PC-3 (cell line): ENCODE results near the gene RAB29. TPM values are rescaled to one million over a fixed set of nuclear protein-coding genes. Genes with fewer than 3 reads are reported as not detected.

Source experiments
- ATAC-seq: fragments of 200-7000 bp; cut with Tn5 transposase; 2 replicates; pipeline ENCODE4 v1.9.1; 2020; ENCODE audit warnings: mild to moderate bottlenecking, moderate library complexity
- BruUV-seq: library from RNA; stranded (reverse); fragments of 400-500 nt; replicated peaks from 2 replicates; lab custom pipeline; 2021; lab: Mats Ljungman, UMichigan
- CTCF ChIA-PET: fragments of 300-600 bp; sonication (Branson Sonifier 250); formaldehyde crosslinking; loops from one replicate; lab custom pipeline; 2022; ENCODE audit warnings: antibody characterized with exemption; lab: Charles Lee
- POLR2A ChIA-PET: fragments of 300-600 bp; sonication (Branson Sonifier 250); formaldehyde crosslinking; loops from one replicate; lab custom pipeline; 2022; ENCODE audit warnings: antibody characterized with exemption; ENCODE audit not compliant: unreplicated experiment; lab: Charles Lee
- DNase-seq: peaks from one replicate; pipeline ENCODE4 v3.0.0-alpha.2; 2015
- H2AFZ ChIP-seq: fragments of 300-600 bp; sonication (generic); 2 replicates; pipeline ENCODE4 v1.6.0; 2016; ENCODE audit warnings: antibody characterized with exemption, low read length
- H3F3A ChIP-seq: fragments of 300-600 bp; sonication (generic); one replicate; pipeline ENCODE4 v1.6.0; 2017; ENCODE audit warnings: antibody characterized with exemption, low read length, control low read depth, mild to moderate bottlenecking; ENCODE audit not compliant: unreplicated experiment
- H3K27ac ChIP-seq: fragments of 300-600 bp; sonication (generic); 2 replicates; pipeline ENCODE4 v1.5.1; 2016; ENCODE audit warnings: mild to moderate bottlenecking, low read length
- H3K27me3 ChIP-seq: fragments of 300-600 bp; sonication (generic); 2 replicates; pipeline ENCODE4 v1.6.1; 2016; ENCODE audit warnings: low read length, mixed read lengths
- H3K36me3 ChIP-seq: fragments of 300-600 bp; sonication (generic); 2 replicates; pipeline ENCODE4 v1.6.1; 2016; ENCODE audit warnings: low read depth, mixed run types, low read length, mixed read lengths
- H3K4me1 ChIP-seq: fragments of 300-600 bp; sonication (generic); 2 replicates; pipeline ENCODE4 v1.5.1; 2016; ENCODE audit warnings: low read length; ENCODE audit not compliant: insufficient read depth
- H3K4me2 ChIP-seq: fragments of 300-600 bp; sonication (generic); 2 replicates; pipeline ENCODE4 v1.6.0; 2016; ENCODE audit warnings: low read length
- H3K4me3 ChIP-seq: fragments of 300-600 bp; sonication (generic); 2 replicates; pipeline ENCODE4 v1.5.1; 2016; ENCODE audit warnings: mild to moderate bottlenecking, low read length, mixed read lengths
- H3K79me2 ChIP-seq: fragments of 300-600 bp; sonication (generic); 2 replicates; pipeline ENCODE4 v1.6.1; 2017; ENCODE audit warnings: low read length, mixed read lengths
- H3K9ac ChIP-seq: fragments of 300-600 bp; sonication (generic); 2 replicates; pipeline ENCODE4 v1.6.0; 2016; ENCODE audit warnings: mild to moderate bottlenecking, low read length
- H3K9me2 ChIP-seq: fragments of 300-600 bp; sonication (generic); replicated peaks from 2 replicates; pipeline ENCODE4 v1.6.1; 2016; ENCODE audit warnings: mixed run types, low read length, mixed read lengths
- H3K9me3 ChIP-seq: fragments of 300-600 bp; sonication (generic); 2 replicates; pipeline ENCODE4 v1.6.1; 2016; ENCODE audit warnings: low read length, mixed read lengths
- H4K20me1 ChIP-seq: fragments of 300-600 bp; sonication (generic); 2 replicates; pipeline ENCODE4 v1.6.1; 2016; ENCODE audit warnings: low read length, mixed read lengths
- EZH2 ChIP-seq: fragments of 300-600 bp; sonication (generic); IDR thresholded peaks from one replicate; pipeline ENCODE4 v1.6.1; 2017; ENCODE audit warnings: antibody characterized with exemption, mild to moderate bottlenecking, low read length; ENCODE audit not compliant: unreplicated experiment
- EZH2phosphoT487 ChIP-seq: fragments of 300-600 bp; sonication (generic); IDR thresholded peaks from 2 replicates; pipeline ENCODE4 v1.6.1; 2018; ENCODE audit warnings: mild to moderate bottlenecking, antibody characterized with exemption, low read length, borderline replicate concordance
- intact Hi-C: fragments of 100-400 bp; cut with micrococcal nuclease; formaldehyde crosslinking; loops from 2 replicates; pipeline ENCODE4 v1.9.0; 2023
- total RNA-seq: library from RNA; depleted of rRNA; stranded (reverse); fragments of >200 nt; gene quantifications from 2 replicates; pipeline ENCODE4 v1.2.3, GENCODE V29; 2014
- TF ChIP-seq, protein P1 (sequence below): fragments of 300-600 bp; sonication (generic); conservative IDR thresholded peaks from 2 replicates; pipeline ENCODE4 v1.5.1; 2017; ENCODE audit warnings: antibody characterized with exemption, low read depth, mild to moderate bottlenecking, low read length

The RAB29 gene
- total RNA-seq, 1 experiment from 2014 or later, result 7.4 TPM

DNA sequence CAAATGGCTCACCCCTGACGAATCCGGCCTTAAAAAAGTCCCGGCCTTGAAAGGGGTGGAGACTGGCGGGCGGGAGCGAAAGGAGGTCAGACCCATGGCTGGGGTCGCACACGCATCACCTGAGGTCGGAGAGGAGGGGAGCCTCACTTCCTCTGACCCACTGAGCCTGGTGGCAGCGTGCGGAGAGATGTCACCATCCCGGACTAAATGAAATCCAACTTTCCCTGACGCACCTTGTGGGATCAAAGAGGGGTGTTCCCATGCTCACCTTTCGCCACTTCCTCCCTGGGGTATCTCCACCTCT, 38.4 kb upstream of the RAB29 start:
- H3K27ac ChIP-seq, result no peak overlapping the region
- H3K4me2 ChIP-seq, result peak overlapping the region; percentile 94
- H3K4me3 ChIP-seq, result peak overlapping the region; percentile 89
- CTCF ChIA-PET, result no interaction called here
- peaks cover 28% of the 10 kb centered on the region for H3K79me2 ChIP-seq
- no peaks in the 10 kb centered on the region for H3F3A ChIP-seq
- no peaks in the 10 kb centered on the region for H3K9me3 ChIP-seq
- H3K27me3 ChIP-seq, result no peaks in the 10 kb centered on the region
- TF ChIP-seq, protein P1, sequence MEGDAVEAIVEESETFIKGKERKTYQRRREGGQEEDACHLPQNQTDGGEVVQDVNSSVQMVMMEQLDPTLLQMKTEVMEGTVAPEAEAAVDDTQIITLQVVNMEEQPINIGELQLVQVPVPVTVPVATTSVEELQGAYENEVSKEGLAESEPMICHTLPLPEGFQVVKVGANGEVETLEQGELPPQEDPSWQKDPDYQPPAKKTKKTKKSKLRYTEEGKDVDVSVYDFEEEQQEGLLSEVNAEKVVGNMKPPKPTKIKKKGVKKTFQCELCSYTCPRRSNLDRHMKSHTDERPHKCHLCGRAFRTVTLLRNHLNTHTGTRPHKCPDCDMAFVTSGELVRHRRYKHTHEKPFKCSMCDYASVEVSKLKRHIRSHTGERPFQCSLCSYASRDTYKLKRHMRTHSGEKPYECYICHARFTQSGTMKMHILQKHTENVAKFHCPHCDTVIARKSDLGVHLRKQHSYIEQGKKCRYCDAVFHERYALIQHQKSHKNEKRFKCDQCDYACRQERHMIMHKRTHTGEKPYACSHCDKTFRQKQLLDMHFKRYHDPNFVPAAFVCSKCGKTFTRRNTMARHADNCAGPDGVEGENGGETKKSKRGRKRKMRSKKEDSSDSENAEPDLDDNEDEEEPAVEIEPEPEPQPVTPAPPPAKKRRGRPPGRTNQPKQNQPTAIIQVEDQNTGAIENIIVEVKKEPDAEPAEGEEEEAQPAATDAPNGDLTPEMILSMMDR, result no peak
- TF ChIP-seq EZH2phosphoT487 (no peak), EZH2 (no peak)
- POLR2A ChIA-PET, result no interaction called here
- DNase-seq (peak; percentile 81), ATAC-seq (no peak; the same call in 1 of the 2 replicates)
- H3K4me1 ChIP-seq, result peaks cover 17% of the 10 kb centered on the region
- H2AFZ ChIP-seq, result peak overlapping the region; percentile 96
- H3K9me2 ChIP-seq, result no peaks in the 10 kb centered on the region
- intact Hi-C loops, result loop anchor here (1.0 to 5.0 kb wide), 3 partner anchors 22 to 94 kb away; partner anchors contain the start of gene NUCKS1
- H3K36me3 ChIP-seq, result peaks cover 14% of the 10 kb centered on the region; the same call in 1 of the 2 replicates
- no peaks in the 10 kb centered on the region for H4K20me1 ChIP-seq
- no TSS peak for BruUV-seq
- H3K9ac ChIP-seq, result peak overlapping the region; percentile 70

DNA sequence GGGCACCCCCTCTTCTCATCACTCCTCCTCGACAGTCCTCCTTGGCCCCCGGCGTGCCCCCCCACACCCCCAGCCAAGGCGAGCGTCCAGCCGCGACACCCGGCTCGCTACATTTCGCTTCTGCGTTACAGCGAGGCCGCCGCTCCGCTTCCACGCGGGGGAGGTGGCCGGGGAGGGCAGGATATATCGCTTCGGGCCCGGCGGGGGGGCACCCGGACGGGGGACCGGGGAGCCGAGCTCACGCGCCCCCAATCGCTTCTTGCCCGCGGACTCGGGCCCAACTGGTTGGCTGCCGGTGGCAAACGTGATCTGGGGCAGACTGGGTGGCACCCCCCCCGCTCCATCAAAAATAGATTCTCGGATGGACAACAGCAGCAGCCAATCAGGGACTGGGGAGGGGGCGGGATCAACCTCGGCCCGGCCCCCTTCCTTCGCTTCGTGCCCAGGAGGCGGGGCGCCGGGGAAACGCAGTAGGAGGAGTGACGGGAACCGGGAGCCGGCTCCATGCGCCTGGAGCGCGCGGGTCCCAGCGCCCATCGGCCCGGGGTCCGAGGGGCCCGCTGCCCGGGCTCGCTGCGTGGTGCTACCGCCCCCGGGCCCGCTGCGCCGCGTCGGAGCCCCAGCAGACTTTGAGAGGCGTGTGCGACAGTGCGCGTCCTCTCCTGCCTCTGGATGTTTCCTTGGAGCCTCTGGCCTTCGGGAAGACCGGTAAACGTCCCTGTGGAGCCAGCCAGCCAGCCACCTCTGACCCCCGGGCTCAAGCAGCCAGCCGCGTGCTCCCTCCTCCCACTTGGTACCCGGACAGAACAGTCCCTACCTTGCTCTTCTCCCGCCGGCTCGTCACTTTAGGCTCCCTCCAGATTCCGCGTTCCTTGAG, 37.8 kb upstream of the RAB29 start, which contains the start of gene SLC41A1:
Gene SLC41A1, minus strand, starts transcription at position 321 of the 877 bp plus-strand sequence. CDS start 2,757 bp downstream, outside the sequence.
- H2AFZ ChIP-seq, result peak within 1 kb of the TSS; percentile 96
- intact Hi-C loops, result loop anchor here (1.0 to 5.0 kb wide), 3 partner anchors 22 to 94 kb away; partner anchors contain the start of gene NUCKS1

More for the DNA sequence above, 37.8 kb upstream of the RAB29 start, which contains the start of gene SLC41A1:
- Histone ChIP-seq H3K4me1 (peaks cover 17% of the 10 kb centered on the region), H3K4me3 (peak within 1 kb of the TSS; percentile 89), H3K9ac (peak within 1 kb of the TSS; percentile 70), H3K27ac (no peak within 1 kb of the TSS), H3K27me3 (no peaks in the 10 kb centered on the region), H3K4me2 (peak within 1 kb of the TSS; percentile 94), H3K36me3 (peaks cover 14% of the 10 kb centered on the region; the same call in 1 of the 2 replicates), H4K20me1 (no peaks in the 10 kb centered on the region), H3K79me2 (peaks cover 28% of the 10 kb centered on the region), H3F3A (no peaks in the 10 kb centered on the region), H3K9me2 (no peaks in the 10 kb centered on the region), H3K9me3 (no peaks in the 10 kb centered on the region)
- ATAC-seq (peak; percentile 91), DNase-seq (peak; percentile 94)
- POLR2A ChIA-PET, result interaction anchor here (0.6 kb wide), 1 partner anchor 95 kb away, joined by 4 read pairs; no protein-coding TSS in a partner anchor
- TF ChIP-seq, protein P1, result no peak
- TF ChIP-seq EZH2, result no peak
- no peak for TF ChIP-seq EZH2phosphoT487
- BruUV-seq, result no TSS peak
- CTCF ChIA-PET, result no interaction called here
